ENCODE data around the gene RTN4. TPM values are rescaled to one million over a fixed set of nuclear protein-coding genes. Genes with fewer than 3 reads are reported as not detected.
"Not testable (repeated sequence)": the region's sequence is repeated elsewhere in the genome, so short reads cannot be mapped to it uniquely, and the experiment has no call there.

RTN4 gene
- total and polyA plus RNA-seq, 2 experiments from 2014 or later: 218 to 221 TPM

DNA sequence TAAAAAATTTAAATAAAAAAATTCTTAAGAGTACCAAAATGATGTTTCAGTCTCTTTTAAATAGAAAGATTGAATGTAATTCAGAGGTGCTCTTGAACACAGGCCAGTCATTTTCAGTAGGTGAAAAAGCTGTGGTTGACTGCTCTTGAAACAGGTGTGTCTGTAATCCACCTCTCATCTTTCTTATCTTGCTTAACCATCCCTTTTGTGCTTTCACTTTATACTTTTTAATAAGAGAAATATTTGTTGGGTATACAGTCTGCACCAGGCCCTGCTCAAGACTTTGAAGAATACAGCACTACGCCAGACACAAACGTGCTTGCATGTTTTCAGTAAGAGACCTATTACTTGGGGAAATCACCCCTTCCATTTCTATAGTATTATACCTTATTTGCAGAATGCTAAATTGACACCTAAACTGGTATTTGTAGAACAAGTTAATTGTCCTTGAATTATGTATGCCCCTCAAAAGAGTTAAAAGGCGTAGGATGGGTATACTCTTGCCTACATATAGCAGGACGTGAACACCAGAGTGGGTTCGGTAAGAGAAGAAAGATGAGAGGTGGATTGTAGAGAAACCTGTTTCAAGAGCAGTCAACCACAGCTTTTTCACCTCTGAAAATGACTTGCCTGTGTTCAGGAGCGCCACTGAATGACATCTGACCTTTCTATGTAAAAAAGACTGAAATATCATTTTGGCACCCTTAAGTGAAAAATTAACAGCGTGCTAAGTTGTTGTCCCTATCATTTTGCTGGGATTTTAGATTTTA lies 4.0 kb upstream of the RTN4 start:
- Histone ChIP-seq H3K27ac (ENCODE audit: low read depth) (no peak overlapping the region), H3F3A (replicated peaks; ENCODE audit: low read depth) (no peaks in the 10 kb centered on the region; the same call in 1 of the 2 replicates), H3K4me2 (no peak overlapping the region), H4K20me1 (replicated peaks; ENCODE audit: insufficient read depth) (no peaks in the 10 kb centered on the region), H3K27me3 (ENCODE audit: insufficient read depth) (no peaks in the 10 kb centered on the region), H3K4me1 (ENCODE audit: insufficient read depth) (peaks cover 20% of the 10 kb centered on the region), H3K36me3 (ENCODE audit: insufficient read depth) (no peaks in the 10 kb centered on the region), H3K4me3 (no peak overlapping the region), H2AFZ (no peak overlapping the region), H3K79me2 (replicated peaks; ENCODE audit: insufficient read depth) (peaks cover 2% of the 10 kb centered on the region), H3K9me2 (ENCODE audit: insufficient read depth) (no peaks in the 10 kb centered on the region)
- Mint-ChIP-seq H3K27ac (no peak overlapping the region), H3K4me1 (peaks cover 13% of the 10 kb centered on the region), H3K4me3 (no peak overlapping the region), H3K9me3 (no peaks in the 10 kb centered on the region), H3K36me3 (ENCODE audit: low read depth) (no peaks in the 10 kb centered on the region; the same call in 2 of the 3 replicates), H3K27me3 (ENCODE audit: insufficient read depth, low read depth, poor library complexity) (peaks cover 14% of the 10 kb centered on the region)
- no peak for ATAC-seq
- TF ChIP-seq JUNB (IDR thresholded peaks at IDR 0.05; ENCODE audit: unreplicated experiment) (no peak), NANOG (IDR thresholded peaks at IDR 0.05; ENCODE audit: borderline replicate concordance) (no peak), POLR2AphosphoS5 (IDR thresholded peaks at IDR 0.05; ENCODE audit: low read depth) (no peak), EZH2 (IDR thresholded peaks at IDR 0.05; ENCODE audit: low read depth, unreplicated experiment) (no peak), CREB1 (CRISPR knock-in tag; IDR thresholded peaks at IDR 0.05; ENCODE audit: low read depth) (no peak)
- TF ChIP-seq, protein P1, sequence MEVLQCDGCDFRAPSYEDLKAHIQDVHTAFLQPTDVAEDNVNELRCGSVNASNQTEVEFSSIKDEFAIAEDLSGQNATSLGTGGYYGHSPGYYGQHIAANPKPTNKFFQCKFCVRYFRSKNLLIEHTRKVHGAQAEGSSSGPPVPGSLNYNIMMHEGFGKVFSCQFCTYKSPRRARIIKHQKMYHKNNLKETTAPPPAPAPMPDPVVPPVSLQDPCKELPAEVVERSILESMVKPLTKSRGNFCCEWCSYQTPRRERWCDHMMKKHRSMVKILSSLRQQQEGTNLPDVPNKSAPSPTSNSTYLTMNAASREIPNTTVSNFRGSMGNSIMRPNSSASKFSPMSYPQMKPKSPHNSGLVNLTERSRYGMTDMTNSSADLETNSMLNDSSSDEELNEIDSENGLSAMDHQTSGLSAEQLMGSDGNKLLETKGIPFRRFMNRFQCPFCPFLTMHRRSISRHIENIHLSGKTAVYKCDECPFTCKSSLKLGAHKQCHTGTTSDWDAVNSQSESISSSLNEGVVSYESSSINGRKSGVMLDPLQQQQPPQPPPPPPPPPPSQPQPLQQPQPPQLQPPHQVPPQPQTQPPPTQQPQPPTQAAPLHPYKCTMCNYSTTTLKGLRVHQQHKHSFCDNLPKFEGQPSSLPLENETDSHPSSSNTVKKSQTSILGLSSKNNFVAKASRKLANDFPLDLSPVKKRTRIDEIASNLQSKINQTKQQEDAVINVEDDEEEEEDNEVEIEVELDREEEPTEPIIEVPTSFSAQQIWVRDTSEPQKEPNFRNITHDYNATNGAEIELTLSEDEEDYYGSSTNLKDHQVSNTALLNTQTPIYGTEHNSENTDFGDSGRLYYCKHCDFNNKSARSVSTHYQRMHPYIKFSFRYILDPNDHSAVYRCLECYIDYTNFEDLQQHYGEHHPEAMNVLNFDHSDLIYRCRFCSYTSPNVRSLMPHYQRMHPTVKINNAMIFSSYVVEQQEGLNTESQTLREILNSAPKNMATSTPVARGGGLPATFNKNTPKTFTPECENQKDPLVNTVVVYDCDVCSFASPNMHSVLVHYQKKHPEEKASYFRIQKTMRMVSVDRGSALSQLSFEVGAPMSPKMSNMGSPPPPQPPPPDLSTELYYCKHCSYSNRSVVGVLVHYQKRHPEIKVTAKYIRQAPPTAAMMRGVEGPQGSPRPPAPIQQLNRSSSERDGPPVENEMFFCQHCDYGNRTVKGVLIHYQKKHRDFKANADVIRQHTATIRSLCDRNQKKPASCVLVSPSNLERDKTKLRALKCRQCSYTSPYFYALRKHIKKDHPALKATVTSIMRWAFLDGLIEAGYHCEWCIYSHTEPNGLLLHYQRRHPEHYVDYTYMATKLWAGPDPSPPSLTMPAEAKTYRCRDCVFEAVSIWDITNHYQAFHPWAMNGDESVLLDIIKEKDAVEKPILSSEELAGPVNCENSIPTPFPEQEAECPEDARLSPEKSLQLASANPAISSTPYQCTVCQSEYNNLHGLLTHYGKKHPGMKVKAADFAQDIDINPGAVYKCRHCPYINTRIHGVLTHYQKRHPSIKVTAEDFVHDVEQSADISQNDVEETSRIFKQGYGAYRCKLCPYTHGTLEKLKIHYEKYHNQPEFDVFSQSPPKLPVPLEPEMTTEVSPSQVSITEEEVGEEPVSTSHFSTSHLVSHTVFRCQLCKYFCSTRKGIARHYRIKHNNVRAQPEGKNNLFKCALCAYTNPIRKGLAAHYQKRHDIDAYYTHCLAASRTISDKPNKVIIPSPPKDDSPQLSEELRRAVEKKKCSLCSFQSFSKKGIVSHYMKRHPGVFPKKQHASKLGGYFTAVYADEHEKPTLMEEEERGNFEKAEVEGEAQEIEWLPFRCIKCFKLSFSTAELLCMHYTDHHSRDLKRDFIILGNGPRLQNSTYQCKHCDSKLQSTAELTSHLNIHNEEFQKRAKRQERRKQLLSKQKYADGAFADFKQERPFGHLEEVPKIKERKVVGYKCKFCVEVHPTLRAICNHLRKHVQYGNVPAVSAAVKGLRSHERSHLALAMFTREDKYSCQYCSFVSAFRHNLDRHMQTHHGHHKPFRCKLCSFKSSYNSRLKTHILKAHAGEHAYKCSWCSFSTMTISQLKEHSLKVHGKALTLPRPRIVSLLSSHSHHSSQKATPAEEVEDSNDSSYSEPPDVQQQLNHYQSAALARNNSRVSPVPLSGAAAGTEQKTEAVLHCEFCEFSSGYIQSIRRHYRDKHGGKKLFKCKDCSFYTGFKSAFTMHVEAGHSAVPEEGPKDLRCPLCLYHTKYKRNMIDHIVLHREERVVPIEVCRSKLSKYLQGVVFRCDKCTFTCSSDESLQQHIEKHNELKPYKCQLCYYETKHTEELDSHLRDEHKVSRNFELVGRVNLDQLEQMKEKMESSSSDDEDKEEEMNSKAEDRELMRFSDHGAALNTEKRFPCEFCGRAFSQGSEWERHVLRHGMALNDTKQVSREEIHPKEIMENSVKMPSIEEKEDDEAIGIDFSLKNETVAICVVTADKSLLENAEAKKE (CRISPR knock-in tag; IDR thresholded peaks at IDR 0.05): no peak
- TF ChIP-seq, protein P2, sequence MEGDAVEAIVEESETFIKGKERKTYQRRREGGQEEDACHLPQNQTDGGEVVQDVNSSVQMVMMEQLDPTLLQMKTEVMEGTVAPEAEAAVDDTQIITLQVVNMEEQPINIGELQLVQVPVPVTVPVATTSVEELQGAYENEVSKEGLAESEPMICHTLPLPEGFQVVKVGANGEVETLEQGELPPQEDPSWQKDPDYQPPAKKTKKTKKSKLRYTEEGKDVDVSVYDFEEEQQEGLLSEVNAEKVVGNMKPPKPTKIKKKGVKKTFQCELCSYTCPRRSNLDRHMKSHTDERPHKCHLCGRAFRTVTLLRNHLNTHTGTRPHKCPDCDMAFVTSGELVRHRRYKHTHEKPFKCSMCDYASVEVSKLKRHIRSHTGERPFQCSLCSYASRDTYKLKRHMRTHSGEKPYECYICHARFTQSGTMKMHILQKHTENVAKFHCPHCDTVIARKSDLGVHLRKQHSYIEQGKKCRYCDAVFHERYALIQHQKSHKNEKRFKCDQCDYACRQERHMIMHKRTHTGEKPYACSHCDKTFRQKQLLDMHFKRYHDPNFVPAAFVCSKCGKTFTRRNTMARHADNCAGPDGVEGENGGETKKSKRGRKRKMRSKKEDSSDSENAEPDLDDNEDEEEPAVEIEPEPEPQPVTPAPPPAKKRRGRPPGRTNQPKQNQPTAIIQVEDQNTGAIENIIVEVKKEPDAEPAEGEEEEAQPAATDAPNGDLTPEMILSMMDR (conservative IDR thresholded peaks at IDR 0.05; ENCODE audit: low read depth in 2 of 2): no peak
- TF ChIP-seq, protein P3, sequence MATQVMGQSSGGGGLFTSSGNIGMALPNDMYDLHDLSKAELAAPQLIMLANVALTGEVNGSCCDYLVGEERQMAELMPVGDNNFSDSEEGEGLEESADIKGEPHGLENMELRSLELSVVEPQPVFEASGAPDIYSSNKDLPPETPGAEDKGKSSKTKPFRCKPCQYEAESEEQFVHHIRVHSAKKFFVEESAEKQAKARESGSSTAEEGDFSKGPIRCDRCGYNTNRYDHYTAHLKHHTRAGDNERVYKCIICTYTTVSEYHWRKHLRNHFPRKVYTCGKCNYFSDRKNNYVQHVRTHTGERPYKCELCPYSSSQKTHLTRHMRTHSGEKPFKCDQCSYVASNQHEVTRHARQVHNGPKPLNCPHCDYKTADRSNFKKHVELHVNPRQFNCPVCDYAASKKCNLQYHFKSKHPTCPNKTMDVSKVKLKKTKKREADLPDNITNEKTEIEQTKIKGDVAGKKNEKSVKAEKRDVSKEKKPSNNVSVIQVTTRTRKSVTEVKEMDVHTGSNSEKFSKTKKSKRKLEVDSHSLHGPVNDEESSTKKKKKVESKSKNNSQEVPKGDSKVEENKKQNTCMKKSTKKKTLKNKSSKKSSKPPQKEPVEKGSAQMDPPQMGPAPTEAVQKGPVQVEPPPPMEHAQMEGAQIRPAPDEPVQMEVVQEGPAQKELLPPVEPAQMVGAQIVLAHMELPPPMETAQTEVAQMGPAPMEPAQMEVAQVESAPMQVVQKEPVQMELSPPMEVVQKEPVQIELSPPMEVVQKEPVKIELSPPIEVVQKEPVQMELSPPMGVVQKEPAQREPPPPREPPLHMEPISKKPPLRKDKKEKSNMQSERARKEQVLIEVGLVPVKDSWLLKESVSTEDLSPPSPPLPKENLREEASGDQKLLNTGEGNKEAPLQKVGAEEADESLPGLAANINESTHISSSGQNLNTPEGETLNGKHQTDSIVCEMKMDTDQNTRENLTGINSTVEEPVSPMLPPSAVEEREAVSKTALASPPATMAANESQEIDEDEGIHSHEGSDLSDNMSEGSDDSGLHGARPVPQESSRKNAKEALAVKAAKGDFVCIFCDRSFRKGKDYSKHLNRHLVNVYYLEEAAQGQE (IDR thresholded peaks at IDR 0.05; ENCODE audit: unreplicated experiment): no peak
- DNase-seq (ENCODE audit: low spot score): no peak

DNA sequence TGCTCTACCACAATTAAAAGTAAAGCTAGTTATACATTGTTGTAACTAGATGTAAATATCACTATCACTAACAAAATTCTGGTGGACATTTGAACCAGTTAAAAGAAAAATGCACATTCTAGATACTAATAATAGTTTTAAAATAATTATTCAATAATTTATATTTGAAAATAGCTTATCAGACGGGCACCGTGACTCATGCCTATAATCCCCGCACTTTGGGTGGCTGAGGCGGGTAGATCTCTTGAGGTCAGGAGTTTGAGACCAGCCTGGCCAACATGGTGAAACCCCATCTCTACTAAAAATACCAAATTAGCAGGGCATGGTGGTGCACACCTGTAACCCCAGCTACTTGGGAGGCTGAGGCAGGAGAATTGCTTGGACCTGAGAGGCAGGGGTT lies 3.0 kb upstream of the RTN4 start:
- not testable (repeated sequence) for H3K36me3 Mint-ChIP-seq (ENCODE audit: low read depth); ATAC-seq; H3K9me2 ChIP-seq (ENCODE audit: insufficient read depth); H3K4me3 Mint-ChIP-seq; H3K9me3 Mint-ChIP-seq; H3K36me3 ChIP-seq (ENCODE audit: insufficient read depth); H3K27me3 ChIP-seq (ENCODE audit: insufficient read depth); H3K4me3 ChIP-seq; H3K4me2 ChIP-seq; H2AFZ ChIP-seq; H3K27ac Mint-ChIP-seq; H4K20me1 ChIP-seq (replicated peaks; ENCODE audit: insufficient read depth); DNase-seq (ENCODE audit: low spot score); H3F3A ChIP-seq (replicated peaks; ENCODE audit: low read depth); H3K27ac ChIP-seq (ENCODE audit: low read depth)
- Histone ChIP-seq H3K4me1 (ENCODE audit: insufficient read depth) (peaks cover 20% of the 10 kb centered on the region), H3K79me2 (replicated peaks; ENCODE audit: insufficient read depth) (peaks cover 13% of the 10 kb centered on the region)
- peaks cover 13% of the 10 kb centered on the region for H3K4me1 Mint-ChIP-seq
- H3K27me3 Mint-ChIP-seq (ENCODE audit: insufficient read depth, low read depth, poor library complexity): peaks cover 20% of the 10 kb centered on the region

Measured in GM23338 (cell line).